DMS79 treated with DMSO at 0.1 percent for 48 hours (cell line): ENCODE measurements around the gene AMZ1.
"Not testable (repeated sequence)": the region's sequence is repeated elsewhere in the genome, so short reads cannot be mapped to it uniquely, and the experiment has no call there.

Source experiments
- DNase-seq: peaks from one replicate; lab custom pipeline; 2025; lab: John Stamatoyannopoulos, UW

Gene AMZ1

GRCh38 chr7:2713370-2713769, 25.4 kb downstream of the AMZ1 start:
- no peak for DNase-seq

DNA sequence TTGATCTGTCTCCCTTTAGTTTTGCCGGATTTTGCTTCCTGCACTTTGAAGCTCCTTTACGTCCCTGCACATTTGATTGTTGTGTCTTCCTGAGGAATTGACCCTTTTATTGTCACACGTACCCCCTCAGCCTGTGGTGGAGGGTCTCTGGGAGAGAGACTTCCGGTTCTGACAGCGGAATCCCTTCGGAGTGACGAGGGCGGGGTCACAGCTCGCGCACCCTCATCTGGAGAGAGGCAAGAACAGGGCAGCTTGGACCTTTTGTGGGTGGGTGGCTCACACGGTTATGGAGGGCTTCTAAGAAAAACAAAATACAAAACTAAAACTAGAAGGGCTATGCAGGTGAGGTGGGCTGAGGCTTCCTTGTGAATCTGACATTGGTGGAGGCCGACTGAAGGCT, 26.0 kb downstream of the AMZ1 start:
- no peak for DNase-seq

- no peak for DNase-seq
Observed at GRCh38 chr7:2714636-2715035, 26.6 kb downstream of the AMZ1 start.

GRCh38 chr7:2715341-2716231, 27.6 kb downstream of the AMZ1 start:
- no peak for DNase-seq

- DNase-seq: no peak
Observed at GRCh38 chr7:2716488-2716887, 28.5 kb downstream of the AMZ1 start.

DNA sequence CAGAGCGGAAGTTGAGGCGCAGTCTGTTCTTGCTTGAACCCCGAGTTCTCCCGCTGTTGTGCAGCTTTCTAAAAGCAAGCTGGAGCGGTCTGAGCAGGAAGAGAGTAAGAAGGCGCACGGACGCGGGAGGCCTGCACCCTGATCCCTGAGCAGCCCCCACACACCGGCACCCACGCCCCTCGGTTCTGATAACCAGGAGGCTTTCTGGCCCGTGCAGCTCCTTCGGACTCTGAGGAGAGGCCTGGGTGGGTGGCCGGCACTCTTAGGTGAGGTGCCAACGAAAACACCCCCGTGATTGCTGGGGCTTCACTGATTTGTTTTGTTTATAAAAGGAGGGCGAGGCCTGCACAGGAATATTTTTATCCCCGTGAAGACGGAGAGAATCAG, 28.9 kb downstream of the AMZ1 start:
- DNase-seq: no peak

DNA sequence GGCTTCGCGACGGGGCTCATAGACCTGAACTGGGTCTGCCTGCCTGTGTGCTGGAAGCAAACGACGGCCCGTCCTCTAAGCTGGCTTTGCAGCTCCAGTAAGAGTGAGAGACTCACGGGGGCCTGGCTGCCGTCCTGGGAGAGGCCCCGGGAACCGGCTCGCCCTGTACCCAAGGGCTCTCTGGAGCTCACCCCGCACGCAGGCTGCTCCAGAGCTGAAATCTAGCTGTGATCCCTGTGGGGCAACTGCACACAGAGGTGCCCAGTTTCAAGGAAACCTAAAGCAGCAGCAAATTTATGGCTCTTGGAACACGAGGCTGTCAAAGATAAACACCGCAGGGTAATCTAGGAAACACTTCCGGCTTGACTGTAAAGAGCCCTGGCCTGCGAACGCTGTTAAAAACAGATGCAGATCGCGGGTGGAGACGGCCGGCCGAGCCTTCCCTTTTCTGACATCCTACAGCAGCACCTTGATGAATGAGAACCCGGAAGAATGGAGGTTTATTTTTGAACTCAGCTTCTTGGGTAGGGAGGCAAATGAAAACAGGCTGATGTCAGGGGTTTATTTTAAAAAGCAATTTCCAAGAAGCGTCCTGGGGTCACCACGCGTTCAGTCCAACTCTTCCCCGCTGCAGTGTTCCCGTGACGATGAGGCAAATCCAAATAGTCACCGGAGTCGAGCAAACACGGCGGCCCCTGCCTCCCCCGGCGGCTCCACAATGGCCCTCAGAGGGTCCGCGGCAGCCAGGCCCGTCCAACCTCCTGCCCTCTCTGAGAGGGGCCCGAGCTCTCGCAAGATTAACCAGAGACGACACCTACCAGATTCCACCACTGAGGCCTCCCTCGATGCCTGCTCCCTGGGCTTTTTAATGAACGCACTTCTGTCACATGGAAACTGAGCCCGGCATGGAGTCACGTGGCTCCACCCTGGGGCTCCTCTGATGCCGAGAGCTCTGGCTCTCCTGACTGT, 29.6 kb downstream of the AMZ1 start:
- DNase-seq: peak; percentile 11

DNA sequence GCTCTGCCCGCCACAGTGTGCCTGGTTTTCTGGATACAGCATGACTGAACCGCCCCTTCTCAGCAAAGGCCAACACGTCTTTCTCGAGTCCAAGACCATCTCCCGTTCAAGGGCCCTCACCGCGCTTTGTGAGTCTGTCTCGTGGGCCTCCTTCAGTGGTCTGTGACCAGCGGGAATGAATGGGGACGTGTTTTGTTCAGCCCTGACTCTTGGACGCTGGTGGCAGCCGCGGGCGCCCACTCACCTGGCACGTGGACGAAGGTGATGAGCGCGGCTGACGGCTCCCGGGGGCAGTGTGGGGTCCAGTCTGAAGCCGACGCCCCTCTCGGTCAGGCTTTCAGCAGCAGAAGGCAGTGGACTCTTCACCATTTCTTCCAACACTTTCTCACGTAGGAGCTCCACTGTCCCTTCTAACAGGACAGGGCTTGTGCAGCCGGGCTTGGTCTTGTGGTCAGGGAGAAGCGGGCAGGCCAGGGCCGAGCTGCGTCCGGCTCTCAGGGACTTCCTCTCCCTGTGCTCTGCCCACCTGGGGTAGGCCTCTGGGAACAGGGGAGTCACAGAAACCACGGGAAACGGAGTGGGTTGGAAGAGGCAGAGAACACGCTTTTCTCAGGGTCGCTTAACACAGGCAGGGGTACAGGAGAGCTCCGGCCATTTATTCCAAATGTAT, 30.4 kb downstream of the AMZ1 start:
- no peak for DNase-seq

- DNase-seq: peak; percentile 51
Observed at GRCh38 chr7:2719007-2719406, 31.0 kb downstream of the AMZ1 start.

DNA sequence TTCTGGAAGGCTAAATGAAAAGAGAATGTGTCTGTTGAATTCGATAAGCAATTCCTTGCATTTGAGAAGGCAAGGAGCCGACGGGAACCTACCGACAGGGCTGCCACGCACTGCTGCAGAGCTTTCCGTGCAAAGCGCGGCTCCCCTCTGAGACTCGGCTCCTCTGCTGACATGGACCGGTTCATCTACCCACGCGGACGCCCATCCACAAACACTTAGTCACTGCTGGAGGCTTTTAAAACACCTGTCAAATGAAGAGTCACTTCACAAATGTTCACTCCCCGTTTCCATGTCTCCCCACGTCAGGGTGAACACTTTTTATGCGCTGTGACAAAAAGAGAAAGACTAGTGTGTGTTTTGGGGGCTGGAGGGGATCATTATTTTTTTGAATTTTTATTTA, 32.0 kb downstream of the AMZ1 start:
- DNase-seq: peak; percentile 62

DNA sequence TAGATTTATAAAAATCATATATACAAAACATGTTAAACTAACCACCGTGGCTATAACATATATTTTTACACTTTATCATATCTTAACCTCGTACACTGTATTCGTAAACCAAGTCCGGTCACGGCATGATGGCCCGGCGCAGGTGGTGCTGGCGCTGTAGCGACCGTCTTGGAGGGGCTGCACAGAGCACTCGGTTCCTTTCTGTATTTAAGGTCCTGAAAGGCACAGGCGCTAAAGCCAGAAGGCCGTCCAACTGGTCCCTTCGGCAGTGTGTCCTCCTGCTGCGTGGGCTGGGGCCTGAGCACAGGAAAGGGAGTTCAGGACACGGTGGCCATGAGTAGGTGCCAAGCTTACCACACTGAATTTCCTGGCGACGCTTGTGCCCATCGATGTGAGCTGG, 33.8 kb downstream of the AMZ1 start:
- no peak for DNase-seq

- DNase-seq: no peak
Observed at GRCh38 chr7:2722591-2722990, 34.6 kb downstream of the AMZ1 start.

GRCh38 chr7:2723138-2723850, 35.3 kb downstream of the AMZ1 start:
- DNase-seq: no peak

- not testable (repeated sequence) for DNase-seq
Observed at GRCh38 chr7:2724036-2724435, 36.0 kb downstream of the AMZ1 start.

DNA sequence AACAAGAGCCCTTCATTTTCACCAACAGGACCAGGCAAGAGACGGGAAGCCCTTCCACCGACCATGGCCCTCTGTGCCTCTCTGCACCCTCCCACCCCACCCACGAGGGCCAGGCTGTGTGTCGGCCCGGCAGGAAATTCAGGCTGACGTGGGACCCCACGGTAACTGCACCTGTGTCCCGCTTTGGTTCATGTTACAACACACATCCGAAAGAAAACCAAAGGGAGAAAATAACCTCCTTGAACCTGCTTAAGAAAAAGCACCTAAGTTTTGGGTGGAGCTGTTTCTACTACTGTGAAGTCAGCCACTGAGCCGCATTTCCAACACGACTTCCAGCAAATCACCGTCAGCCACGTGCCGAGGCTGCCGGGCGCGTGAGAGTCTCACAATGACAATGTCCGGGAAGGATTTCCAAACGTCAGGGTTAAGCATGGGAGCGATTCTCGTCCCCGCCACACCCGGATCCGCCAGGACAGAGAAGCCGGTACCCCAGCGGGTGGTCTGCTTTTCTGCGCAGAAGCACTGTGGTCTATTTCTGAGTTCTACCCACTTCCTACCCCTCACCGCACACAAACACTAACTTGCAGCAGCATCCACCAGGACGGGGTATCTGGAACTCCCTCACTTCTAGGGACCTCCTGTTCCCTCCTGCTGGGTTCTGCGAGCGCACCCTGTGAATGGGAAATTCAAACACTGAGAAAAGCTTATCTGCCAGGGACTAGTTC, 36.6 kb downstream of the AMZ1 start:
- DNase-seq: no peak

DNA sequence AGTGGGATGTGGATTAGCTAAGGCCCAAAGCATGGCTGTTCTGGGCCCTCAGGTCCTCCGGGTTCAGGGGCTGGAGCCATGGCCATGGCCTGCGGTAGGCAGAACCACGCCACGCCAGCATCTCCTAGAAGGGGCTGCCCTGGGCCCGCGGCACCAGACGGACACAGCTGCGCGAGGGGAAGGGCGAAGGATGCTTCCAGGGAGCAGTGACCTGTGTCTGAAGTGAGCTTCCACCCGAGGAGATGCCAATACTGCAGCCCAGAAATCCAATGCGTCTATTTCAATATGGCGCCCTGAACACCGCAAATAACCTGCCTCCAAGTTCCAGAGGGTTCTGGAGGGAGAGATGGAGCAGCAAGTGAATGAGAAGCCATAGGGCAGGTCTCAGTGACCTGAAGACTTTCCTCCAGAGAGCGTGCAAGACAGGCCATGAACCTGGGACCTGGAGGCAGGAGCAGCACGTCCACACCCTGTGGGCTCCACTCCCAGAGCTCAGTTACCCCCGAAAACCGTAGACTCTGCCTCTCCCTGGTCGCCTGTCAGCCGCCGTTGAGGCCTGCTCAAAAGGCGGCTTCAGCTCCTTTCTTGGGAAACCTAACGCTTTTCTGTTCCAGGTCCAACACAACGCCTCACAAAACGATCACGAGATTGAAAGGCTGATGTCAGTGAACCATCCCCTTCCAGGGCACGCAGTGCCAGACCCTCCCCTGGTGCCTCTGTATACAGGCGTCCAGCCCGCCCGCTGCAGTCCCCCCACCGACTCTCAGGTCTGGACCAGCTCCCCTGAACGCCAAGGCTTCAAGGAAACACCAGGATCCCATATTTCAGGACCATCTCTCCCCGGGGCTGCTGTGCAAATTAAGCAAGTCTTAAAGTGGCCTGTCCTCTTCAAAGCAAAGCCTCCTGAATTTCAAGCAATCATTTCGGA, 37.4 kb downstream of the AMZ1 start:
- DNase-seq: no peak

DNA sequence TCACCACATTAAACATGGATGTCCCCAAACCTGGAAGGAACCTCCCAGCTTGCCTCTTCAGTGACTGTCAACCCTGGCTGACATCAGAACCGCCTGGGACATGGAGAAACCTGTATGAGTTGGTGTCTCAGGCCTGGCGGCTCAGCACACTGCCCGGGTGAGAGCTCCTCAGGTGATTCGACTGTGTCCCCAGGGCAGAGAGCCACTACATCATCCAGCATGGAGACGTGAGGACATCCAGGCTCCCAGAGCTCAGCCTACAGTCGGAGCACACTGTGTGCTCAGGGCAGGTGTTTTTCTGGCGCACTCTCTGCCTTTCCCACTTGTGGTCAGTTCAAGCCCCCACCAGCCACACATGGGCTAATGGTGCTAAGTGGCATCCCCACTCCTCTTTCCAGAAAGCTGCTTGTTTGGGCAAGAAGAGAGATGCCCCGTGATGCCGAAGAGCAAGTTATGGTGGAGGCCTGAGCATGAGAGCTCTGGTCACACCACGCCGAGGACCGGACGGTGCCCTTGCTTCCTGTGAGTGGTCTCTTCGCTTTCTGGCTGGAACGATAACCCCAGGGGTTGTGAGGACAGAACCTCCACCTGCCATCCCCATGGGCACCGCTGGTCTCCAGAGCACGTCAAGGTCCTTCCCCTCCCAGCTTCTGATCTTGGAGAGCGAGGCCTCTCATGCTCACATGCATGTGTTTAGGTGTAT, 38.5 kb downstream of the AMZ1 start:
- DNase-seq: no peak

DNA sequence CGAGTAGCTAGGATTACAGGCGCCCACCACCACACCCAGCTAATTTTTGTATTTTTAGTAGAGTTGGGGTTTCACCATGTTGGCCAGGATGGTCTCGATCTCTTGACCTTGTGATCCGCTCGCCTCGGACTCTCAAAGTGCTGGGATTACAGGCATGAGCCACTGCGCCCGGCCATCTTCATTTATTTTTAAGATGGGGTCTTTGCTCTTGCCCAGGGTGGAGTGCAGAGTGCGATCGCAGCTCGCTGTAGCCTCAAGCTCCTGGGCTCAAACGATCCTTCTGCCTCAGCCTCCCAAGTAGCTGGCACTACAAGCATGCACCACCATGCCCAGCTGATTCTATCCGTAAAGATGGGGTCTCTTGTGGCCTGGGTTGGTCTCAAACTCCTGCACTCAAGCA, 39.2 kb downstream of the AMZ1 start:
- not testable (repeated sequence) for DNase-seq

DNA sequence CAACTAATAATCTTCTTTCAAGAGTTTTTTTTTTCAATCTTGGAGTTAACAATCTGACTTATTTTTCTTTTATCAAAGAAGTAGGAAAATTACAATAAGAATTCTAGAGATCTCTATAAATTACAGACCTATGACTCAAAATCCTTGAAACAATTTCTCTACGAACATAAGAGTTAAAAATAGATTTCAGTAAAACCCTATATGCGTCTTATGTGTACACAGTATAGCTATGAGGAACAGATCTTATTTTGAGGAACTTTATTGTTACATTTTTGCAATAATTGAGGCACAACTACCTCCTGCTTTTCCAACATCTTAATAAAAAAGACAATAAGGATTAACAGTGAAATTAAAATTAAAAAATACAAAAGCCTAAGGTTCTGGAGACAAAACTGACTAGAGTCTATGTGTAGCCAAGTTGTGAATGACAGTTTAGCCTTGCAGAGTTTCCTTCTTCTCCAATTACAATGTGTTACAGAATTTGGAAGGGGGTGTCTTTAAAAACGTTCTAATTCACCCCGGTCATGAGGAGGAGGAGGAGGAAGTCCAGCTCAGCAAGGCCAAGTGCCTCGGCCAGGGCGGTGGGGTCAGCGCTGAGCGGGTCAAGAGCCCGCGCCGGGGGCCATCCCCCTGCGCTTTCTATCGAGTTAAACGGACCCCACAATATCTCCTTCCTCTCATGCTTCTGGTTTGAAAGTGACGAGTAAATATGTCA, 40.5 kb downstream of the AMZ1 start:
- no peak for DNase-seq
